ENCODE results near the gene PPM1D. TPM values are rescaled to one million over a fixed set of nuclear protein-coding genes. Genes with fewer than 3 reads are reported as not detected.
A peak's percentile ranks its signal among the peaks of the same experiment; 100 is the strongest.
"Not testable (repeated sequence)": the region's sequence is repeated elsewhere in the genome, so short reads cannot be mapped to it uniquely, and the experiment has no call there.

PPM1D gene
- total RNA-seq, 2 donors from 2014 or later: 13.7 to 17.8 TPM

DNA sequence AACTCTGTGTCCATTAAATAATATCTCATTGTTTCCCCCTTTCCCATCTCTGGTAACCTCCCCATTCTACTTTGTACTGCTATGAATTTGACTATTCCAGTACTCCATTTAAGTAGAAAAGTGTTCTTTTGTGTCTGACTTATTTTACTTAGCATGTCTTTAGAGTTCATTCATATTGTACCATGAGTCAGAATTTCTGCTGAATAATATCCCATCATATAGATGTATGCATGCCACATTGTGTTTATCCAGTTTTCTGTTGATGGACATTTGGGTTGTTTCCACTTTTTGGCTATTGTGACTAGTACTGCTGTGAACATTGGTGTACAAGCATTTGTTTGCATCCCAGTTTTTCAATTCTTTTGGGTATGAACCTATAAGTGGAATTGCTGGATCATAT is 6.0 kb downstream of the PPM1D start:
- TF ChIP-seq, protein P1, sequence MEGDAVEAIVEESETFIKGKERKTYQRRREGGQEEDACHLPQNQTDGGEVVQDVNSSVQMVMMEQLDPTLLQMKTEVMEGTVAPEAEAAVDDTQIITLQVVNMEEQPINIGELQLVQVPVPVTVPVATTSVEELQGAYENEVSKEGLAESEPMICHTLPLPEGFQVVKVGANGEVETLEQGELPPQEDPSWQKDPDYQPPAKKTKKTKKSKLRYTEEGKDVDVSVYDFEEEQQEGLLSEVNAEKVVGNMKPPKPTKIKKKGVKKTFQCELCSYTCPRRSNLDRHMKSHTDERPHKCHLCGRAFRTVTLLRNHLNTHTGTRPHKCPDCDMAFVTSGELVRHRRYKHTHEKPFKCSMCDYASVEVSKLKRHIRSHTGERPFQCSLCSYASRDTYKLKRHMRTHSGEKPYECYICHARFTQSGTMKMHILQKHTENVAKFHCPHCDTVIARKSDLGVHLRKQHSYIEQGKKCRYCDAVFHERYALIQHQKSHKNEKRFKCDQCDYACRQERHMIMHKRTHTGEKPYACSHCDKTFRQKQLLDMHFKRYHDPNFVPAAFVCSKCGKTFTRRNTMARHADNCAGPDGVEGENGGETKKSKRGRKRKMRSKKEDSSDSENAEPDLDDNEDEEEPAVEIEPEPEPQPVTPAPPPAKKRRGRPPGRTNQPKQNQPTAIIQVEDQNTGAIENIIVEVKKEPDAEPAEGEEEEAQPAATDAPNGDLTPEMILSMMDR (IDR thresholded peaks at IDR 0.05): no peak
- Histone ChIP-seq H3K9me3 (no peaks in the 10 kb centered on the region), H3K4me3 (no peak overlapping the region), H3K27me3 (replicated peaks; ENCODE audit: insufficient read depth) (no peaks in the 10 kb centered on the region), H3K36me3 (no peaks in the 10 kb centered on the region), H3K4me1 (ENCODE audit: control insufficient read depth in 1 of 2, low read depth in 2 of 2) (peaks cover 29 to 55% of the 10 kb centered on the region in 2 donors), H3K27ac (peak overlapping the region in 1 of 2 donors; percentile 3)
- DNase-seq (ENCODE audit: low spot score) (no peak), ATAC-seq (ENCODE audit: insufficient number of reproducible peaks, low FRiP score, low read depth) (no peak)

DNA sequence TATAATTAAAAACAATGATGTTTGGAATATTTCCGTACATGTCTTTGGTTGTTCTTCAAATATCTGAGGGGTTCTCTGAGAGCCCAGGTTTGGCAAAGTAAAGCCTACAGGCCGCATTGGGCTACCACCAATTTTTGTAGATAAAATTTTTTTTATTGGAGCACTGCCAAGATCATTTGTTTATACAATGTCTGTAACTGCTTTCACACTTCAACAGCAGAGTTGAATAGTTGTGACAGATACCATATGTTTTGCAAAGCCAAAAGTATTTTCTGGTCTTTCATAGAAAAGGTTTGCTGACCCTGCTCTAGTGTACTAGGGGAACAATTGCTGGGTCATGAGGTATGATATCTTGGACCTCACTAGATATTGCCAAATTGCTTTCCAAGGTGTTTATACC is 10.5 kb downstream of the PPM1D start:
- H3K4me3 ChIP-seq: no peak overlapping the region
- peaks cover 14 to 34% of the 10 kb centered on the region in 2 donors for H3K4me1 ChIP-seq (ENCODE audit: control insufficient read depth in 1 of 2, low read depth in 2 of 2)
- ATAC-seq (ENCODE audit: insufficient number of reproducible peaks, low FRiP score, low read depth): no peak
- no peaks in the 10 kb centered on the region for H3K9me3 ChIP-seq
- DNase-seq (ENCODE audit: low spot score): no peak
- H3K27ac ChIP-seq: no peak overlapping the region
- TF ChIP-seq, protein P1 (IDR thresholded peaks at IDR 0.05): no peak
- H3K27me3 ChIP-seq (replicated peaks; ENCODE audit: insufficient read depth): no peaks in the 10 kb centered on the region
- H3K36me3 ChIP-seq: peaks cover 3% of the 10 kb centered on the region

DNA sequence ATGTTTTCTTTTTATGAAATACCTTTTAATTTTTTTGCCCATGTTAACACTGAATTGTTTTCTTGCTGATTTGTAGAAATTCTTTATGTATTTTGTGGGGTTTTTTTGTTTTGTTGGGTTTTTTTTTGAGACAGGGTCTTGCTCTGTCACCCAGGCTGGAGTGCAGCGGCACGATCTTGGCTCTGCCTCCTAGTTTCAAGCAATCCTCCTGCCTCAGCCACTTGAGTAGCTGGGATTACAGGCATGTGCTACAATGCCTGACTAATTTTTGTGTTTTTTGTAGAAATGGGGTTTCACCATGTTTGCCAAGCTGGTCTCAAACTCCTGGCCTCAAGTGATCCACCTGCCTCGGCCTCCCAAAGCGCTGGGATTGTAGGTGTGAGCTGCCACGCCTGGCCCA is 11.3 kb downstream of the PPM1D start:
- H3K36me3 ChIP-seq; H3K27ac ChIP-seq; H3K4me3 ChIP-seq; H3K9me3 ChIP-seq; H3K27me3 ChIP-seq (replicated peaks; ENCODE audit: insufficient read depth); ATAC-seq (ENCODE audit: insufficient number of reproducible peaks, low FRiP score, low read depth); DNase-seq (ENCODE audit: low spot score): not testable (repeated sequence)
- H3K4me1 ChIP-seq (ENCODE audit: control insufficient read depth in 1 of 2, low read depth in 2 of 2): peaks cover 19 to 34% of the 10 kb centered on the region in 2 donors

DNA sequence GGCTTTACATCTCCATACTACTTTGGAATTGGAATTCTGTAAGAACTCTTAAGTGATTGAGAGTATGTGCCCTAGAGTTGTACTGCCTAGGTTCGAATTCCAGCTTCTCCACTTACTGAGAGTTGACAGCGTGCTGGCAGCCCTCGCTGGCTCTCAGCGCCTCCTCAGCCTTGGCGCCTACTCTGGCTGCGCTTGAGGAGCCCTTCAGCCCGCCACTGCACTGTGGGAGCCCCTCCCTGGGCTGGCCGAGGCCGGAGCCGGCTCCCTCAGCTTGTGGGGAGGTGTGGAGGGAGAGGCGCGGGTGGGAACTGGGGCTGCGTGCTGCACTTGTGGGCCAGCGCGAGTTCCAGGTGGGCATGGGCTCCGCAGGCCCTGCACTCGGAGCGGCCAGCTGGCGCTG is 13.3 kb downstream of the PPM1D start:
- DNase-seq (ENCODE audit: low spot score): no peak
- H3K4me1 ChIP-seq (ENCODE audit: control insufficient read depth in 1 of 2, low read depth in 2 of 2): peaks cover 21 to 31% of the 10 kb centered on the region in 2 donors
- no peaks in the 10 kb centered on the region for H3K9me3 ChIP-seq
- no peak for ATAC-seq (ENCODE audit: insufficient number of reproducible peaks, low FRiP score, low read depth)
- TF ChIP-seq, protein P1 (IDR thresholded peaks at IDR 0.05): no peak
- peaks cover 3% of the 10 kb centered on the region for H3K36me3 ChIP-seq
- H3K4me3 ChIP-seq: no peak overlapping the region
- no peaks in the 10 kb centered on the region for H3K27me3 ChIP-seq (replicated peaks; ENCODE audit: insufficient read depth)
- H3K27ac ChIP-seq: no peak overlapping the region

DNA sequence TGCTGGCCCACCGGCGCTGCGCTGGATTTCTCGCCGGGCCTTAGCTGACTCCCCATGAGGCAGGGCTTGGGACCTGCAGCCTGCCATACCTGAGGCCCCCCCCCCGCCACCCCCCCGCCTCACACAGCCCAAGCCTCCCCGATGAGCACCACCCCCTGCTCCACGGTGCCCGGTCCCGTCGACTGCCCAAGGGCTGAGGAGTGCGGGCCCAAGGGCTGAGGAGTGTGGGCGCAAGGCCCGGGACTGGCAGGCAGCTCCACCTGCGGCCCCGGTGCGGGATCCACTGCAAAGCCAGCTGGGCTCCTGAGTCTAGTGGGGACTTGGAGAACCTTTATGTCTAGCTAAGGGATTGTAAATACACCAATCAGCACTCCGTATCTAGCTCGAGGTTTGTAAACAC is 13.8 kb downstream of the PPM1D start:
- H3K27ac ChIP-seq; H3K4me3 ChIP-seq; H3K9me3 ChIP-seq; ATAC-seq (ENCODE audit: insufficient number of reproducible peaks, low FRiP score, low read depth); H3K27me3 ChIP-seq (replicated peaks; ENCODE audit: insufficient read depth); DNase-seq (ENCODE audit: low spot score); H3K36me3 ChIP-seq: not testable (repeated sequence)
- peaks cover 21 to 31% of the 10 kb centered on the region in 2 donors for H3K4me1 ChIP-seq (ENCODE audit: control insufficient read depth in 1 of 2, low read depth in 2 of 2)

DNA sequence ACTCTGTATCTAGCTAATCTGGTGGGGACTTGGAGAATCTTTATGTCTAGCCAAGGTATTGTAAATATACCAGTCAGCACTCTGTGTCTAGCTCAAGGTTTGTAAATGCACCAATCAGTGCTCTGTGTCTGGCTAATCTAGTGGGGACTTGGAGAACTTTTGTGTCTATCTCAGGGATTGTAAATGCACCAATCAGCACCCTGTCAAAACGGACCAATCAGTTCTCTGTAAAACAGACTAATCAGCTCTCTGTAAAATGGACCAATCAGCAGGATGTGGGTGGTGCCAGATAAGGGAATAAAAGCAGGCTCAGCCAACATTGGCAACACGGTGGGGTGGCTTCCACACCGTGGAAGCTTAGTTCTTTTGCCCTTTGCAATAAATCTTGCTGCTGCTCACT is 14.3 kb downstream of the PPM1D start:
- not testable (repeated sequence) for H3K36me3 ChIP-seq; ATAC-seq (ENCODE audit: insufficient number of reproducible peaks, low FRiP score, low read depth); H3K9me3 ChIP-seq; H3K27ac ChIP-seq; DNase-seq (ENCODE audit: low spot score); H3K4me3 ChIP-seq; H3K27me3 ChIP-seq (replicated peaks; ENCODE audit: insufficient read depth)
- peaks cover 21 to 31% of the 10 kb centered on the region in 2 donors for H3K4me1 ChIP-seq (ENCODE audit: control insufficient read depth in 1 of 2, low read depth in 2 of 2)

DNA sequence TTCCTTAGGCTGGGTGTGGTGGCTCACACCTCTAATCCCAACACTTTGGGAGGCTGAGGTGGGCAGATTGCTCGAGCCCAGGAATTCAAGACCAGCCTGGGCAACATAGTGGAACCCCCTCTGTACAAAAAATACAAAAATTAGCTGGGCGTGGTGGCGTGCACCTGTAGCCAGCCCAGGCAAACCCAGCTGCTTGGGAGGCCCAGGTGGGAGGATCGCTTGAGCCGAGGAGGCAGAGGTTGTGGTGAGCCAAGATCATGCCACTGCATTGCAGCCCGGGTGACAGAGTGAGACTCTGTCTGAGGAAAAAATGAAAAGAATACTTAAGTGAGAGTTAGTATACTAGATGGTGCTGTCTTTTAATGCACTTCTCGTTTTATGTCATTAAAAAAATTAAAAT is 15.1 kb downstream of the PPM1D start:
- ATAC-seq (ENCODE audit: insufficient number of reproducible peaks, low FRiP score, low read depth): no peak

More for the DNA sequence above, 15.1 kb downstream of the PPM1D start:
- TF ChIP-seq, protein P1 (IDR thresholded peaks at IDR 0.05): no peak
- H3K27ac ChIP-seq: no peak overlapping the region
- no peaks in the 10 kb centered on the region for H3K9me3 ChIP-seq
- peaks cover 3% of the 10 kb centered on the region for H3K36me3 ChIP-seq
- no peak overlapping the region for H3K4me3 ChIP-seq
- DNase-seq (ENCODE audit: low spot score): no peak
- peaks cover 18 to 31% of the 10 kb centered on the region in 2 donors for H3K4me1 ChIP-seq (ENCODE audit: control insufficient read depth in 1 of 2, low read depth in 2 of 2)
- H3K27me3 ChIP-seq (replicated peaks; ENCODE audit: insufficient read depth): no peaks in the 10 kb centered on the region

Measured in thoracic aorta (tissue), 2 donors.